Trophoblast cell (in vitro differentiated cells and primary cell): ENCODE data around the gene EFNA4.
"Not testable (repeated sequence)": the region's sequence is repeated elsewhere in the genome, so short reads cannot be mapped to it uniquely, and the experiment has no call there.

Experiments used
- DNase-seq, 2 donors: peaks; one replicate each; pipeline ENCODE4 v3.0.0-alpha.2; 2016
- H2AFZ ChIP-seq: 2 replicates; pipeline ENCODE4 v1.6.1; 2013; ENCODE audit warnings: low read length, moderate library complexity, mild to moderate bottlenecking; ENCODE audit not compliant: insufficient read depth, poor library complexity
- H2AK5ac ChIP-seq: 2 replicates; pipeline ENCODE4 v1.6.1; 2013; ENCODE audit warnings: mild to moderate bottlenecking, low read length
- H2BK120ac ChIP-seq: 2 replicates; pipeline ENCODE4 v1.6.1; 2013; ENCODE audit warnings: low read length, mild to moderate bottlenecking, moderate library complexity; ENCODE audit not compliant: insufficient read depth, poor library complexity
- H2BK12ac ChIP-seq: 2 replicates; pipeline ENCODE4 v1.6.1; 2013; ENCODE audit warnings: mild to moderate bottlenecking, low read length, moderate library complexity
- H2BK5ac ChIP-seq: 2 replicates; pipeline ENCODE4 v1.6.1; 2013; ENCODE audit warnings: low read length, low read depth, moderate library complexity, mild to moderate bottlenecking; ENCODE audit not compliant: poor library complexity
- H3K14ac ChIP-seq: 2 replicates; pipeline ENCODE4 v1.6.1; 2013; ENCODE audit warnings: mild to moderate bottlenecking, low read length
- H3K18ac ChIP-seq: 2 replicates; pipeline ENCODE4 v1.6.1; 2013; ENCODE audit warnings: mild to moderate bottlenecking, low read length
- H3K23ac ChIP-seq: 2 replicates; pipeline ENCODE4 v1.6.1; 2013; ENCODE audit warnings: low read length
- H3K27ac ChIP-seq: 2 replicates; pipeline ENCODE4 v1.5.1; 2013; ENCODE audit warnings: low read depth, mild to moderate bottlenecking, inconsistent platforms, low read length, moderate library complexity
- H3K27me3 ChIP-seq: 2 replicates; pipeline ENCODE4 v1.6.1; 2013; ENCODE audit warnings: inconsistent platforms, mild to moderate bottlenecking, low read length, moderate library complexity; ENCODE audit not compliant: insufficient read depth
- H3K36me3 ChIP-seq, 2 experiments: 1 replicate in 1 of 2; 2 replicates in 1 of 2; pipeline ENCODE4 v1.6.1; 2013; ENCODE audit warnings: low read length in 2 of 2, mild to moderate bottlenecking in 2 of 2, moderate library complexity in 1 of 2; ENCODE audit not compliant: insufficient read depth in 2 of 2, control insufficient read depth in 1 of 2
- H3K4ac ChIP-seq: 2 replicates; pipeline ENCODE4 v1.6.1; 2013; ENCODE audit warnings: low read depth, mild to moderate bottlenecking, low read length, moderate library complexity
- H3K4me1 ChIP-seq, 2 experiments: 1 replicate in 1 of 2; 2 replicates in 1 of 2; pipeline ENCODE4 v1.6.1; 2013; ENCODE audit warnings: low read length in 2 of 2, mild to moderate bottlenecking in 2 of 2, moderate library complexity in 1 of 2; ENCODE audit not compliant: insufficient read depth in 2 of 2, control insufficient read depth in 1 of 2
- H3K4me2 ChIP-seq: 2 replicates; pipeline ENCODE4 v1.6.1; 2013; ENCODE audit warnings: inconsistent platforms, mild to moderate bottlenecking, low read length, moderate library complexity
- H3K4me3 ChIP-seq: 2 replicates; pipeline ENCODE4 v1.5.1; 2013; ENCODE audit warnings: mild to moderate bottlenecking, low read depth, low read length, inconsistent platforms
- H3K79me1 ChIP-seq: one replicate; pipeline ENCODE4 v1.6.1; 2013; ENCODE audit warnings: low read length
- H3K79me2 ChIP-seq: 2 replicates; pipeline ENCODE4 v1.6.1; 2013; ENCODE audit warnings: low read length, mild to moderate bottlenecking; ENCODE audit not compliant: control insufficient read depth, insufficient read depth, poor library complexity
- H3K9ac ChIP-seq: 2 replicates; pipeline ENCODE4 v1.6.1; 2013; ENCODE audit warnings: mild to moderate bottlenecking, low read length
- H3K9me3 ChIP-seq: 2 replicates; pipeline ENCODE4 v1.6.1; 2013; ENCODE audit warnings: low read depth, mild to moderate bottlenecking, control low read depth, inconsistent platforms, low read length; ENCODE audit not compliant: insufficient read depth
- H4K12ac ChIP-seq: 2 replicates; pipeline ENCODE4 v1.6.1; 2013; ENCODE audit warnings: low read depth, mild to moderate bottlenecking, low read length, moderate library complexity
- H4K8ac ChIP-seq: 2 replicates; pipeline ENCODE4 v1.6.1; 2013; ENCODE audit warnings: low read depth, mild to moderate bottlenecking, low read length, moderate library complexity
- H4K91ac ChIP-seq: one replicate; pipeline ENCODE4 v1.6.1; 2013; ENCODE audit warnings: low read depth, mild to moderate bottlenecking, low read length, moderate library complexity
- WGBS: extraction: QIAGEN DNeasy Blood & Tissue Kit; methylation state at CpG from one replicate; pipeline ENCODE4 v1.1.7; 2013; ENCODE audit warnings: missing lambda C conversion rate; ENCODE audit not compliant: insufficient read length, insufficient coverage; ENCODE audit errors: extremely low coverage; 5-methylcytosine and 5-hydroxymethylcytosine counted together

EFNA4 gene

GRCh38 chr1:155118090-155118489, 54.5 kb downstream of the EFNA4 start:
- not testable (repeated sequence) for H2AK5ac ChIP-seq, H3K23ac ChIP-seq
- no CpG with 5 or more reads among the region's 7 CpGs for WGBS

More at GRCh38 chr1:155118090-155118489, 54.5 kb downstream of the EFNA4 start:
- not testable (repeated sequence) for H2BK12ac ChIP-seq, H3K4me3 ChIP-seq, H2BK120ac ChIP-seq, H3K27me3 ChIP-seq, H2AFZ ChIP-seq, H3K4ac ChIP-seq, H3K9me3 ChIP-seq, H3K79me1 ChIP-seq, H3K4me2 ChIP-seq, H3K36me3 ChIP-seq, H4K91ac ChIP-seq, H2BK5ac ChIP-seq, H4K8ac ChIP-seq, H3K14ac ChIP-seq, H3K9ac ChIP-seq, H3K27ac ChIP-seq, H4K12ac ChIP-seq, H3K18ac ChIP-seq, DNase-seq, H3K79me2 ChIP-seq
- peaks cover 5 to 24% of the 10 kb centered on the region in 2 experiments for H3K4me1 ChIP-seq
